CD4-positive, alpha-beta memory T cell (primary cell): Measurements from ENCODE around the gene UMAD1. TPM values are rescaled to one million over a fixed set of nuclear protein-coding genes. Genes with fewer than 3 reads are reported as not detected.

Experiments used
- CTCF ChIA-PET: fragments of 350-600 bp; sonication (Branson Sonifier 250); formaldehyde crosslinking; loops from one replicate; lab custom pipeline; 2021; ENCODE audit warnings: inconsistent platforms; ENCODE audit not compliant: partially characterized antibody; lab: Charles Lee
- POLR2A ChIA-PET: fragments of 350-600 bp; sonication (Branson Sonifier 250); formaldehyde crosslinking; loops from one replicate; lab custom pipeline; 2021; ENCODE audit not compliant: partially characterized antibody; lab: Charles Lee
- DNase-seq, 5 donors: peaks; one replicate each; pipeline versions ENCODE4 v3.0.0 to v3.0.0-alpha.2; 2020 to 2022; ENCODE audit warnings: mixed read lengths in 1 of 5
- H3K27ac ChIP-seq: one replicate; pipeline ENCODE4 v1.7.0; 2013; ENCODE audit warnings: low read depth, low read length
- H3K27me3 ChIP-seq: 2 replicates; pipeline ENCODE4 v1.7.0; 2013; ENCODE audit warnings: mild to moderate bottlenecking, low read length, moderate library complexity; ENCODE audit not compliant: insufficient read depth
- H3K36me3 ChIP-seq: 2 replicates; pipeline ENCODE4 v1.7.0; 2013; ENCODE audit warnings: mild to moderate bottlenecking, low read length, moderate library complexity; ENCODE audit not compliant: insufficient read depth
- H3K4me1 ChIP-seq: 2 replicates; pipeline ENCODE4 v1.7.0; 2013; ENCODE audit warnings: mild to moderate bottlenecking, low read length, moderate library complexity; ENCODE audit not compliant: insufficient read depth
- H3K4me3 ChIP-seq, 2 donors: one replicate each; pipeline ENCODE4 v1.7.0; 2013; ENCODE audit warnings: low read length in 2 of 2, mild to moderate bottlenecking in 1 of 2
- H3K9me3 ChIP-seq, 2 donors: one replicate each; pipeline ENCODE4 v1.7.0; 2013; ENCODE audit warnings: low read length in 2 of 2, control low read depth in 1 of 2; ENCODE audit not compliant: control insufficient read depth in 1 of 2
- H3K27ac Mint-ChIP-seq, 7 donors: one replicate each; pipeline ENCODE4 v1.8.0; 2020 to 2021; ENCODE audit warnings: mixed read lengths in 7 of 7, mild to moderate bottlenecking in 6 of 7, inconsistent platforms in 3 of 7, moderate library complexity in 3 of 7
- H3K27me3 Mint-ChIP-seq, 2 donors: one replicate each; pipeline ENCODE4 v1.8.0; 2020 to 2021; ENCODE audit warnings: mixed read lengths in 2 of 2
- H3K36me3 Mint-ChIP-seq, 2 donors: one replicate each; pipeline ENCODE4 v1.8.0; 2020 to 2021; ENCODE audit warnings: mixed read lengths in 2 of 2, inconsistent platforms in 1 of 2, mild to moderate bottlenecking in 1 of 2
- H3K4me1 Mint-ChIP-seq, 4 donors: one replicate each; pipeline ENCODE4 v1.8.0; 2020 to 2021; ENCODE audit warnings: mixed read lengths in 4 of 4, mild to moderate bottlenecking in 1 of 4
- H3K4me3 Mint-ChIP-seq, 8 donors: one replicate each; pipeline ENCODE4 v1.8.0; 2020 to 2021; ENCODE audit warnings: mixed read lengths in 8 of 8, mild to moderate bottlenecking in 7 of 8, moderate library complexity in 6 of 8, inconsistent platforms in 3 of 8
- H3K9me3 Mint-ChIP-seq, 8 donors: one replicate each; pipeline ENCODE4 v1.8.0; 2020 to 2021; ENCODE audit warnings: mixed read lengths in 8 of 8, mild to moderate bottlenecking in 5 of 8, inconsistent platforms in 3 of 8, moderate library complexity in 1 of 8
- intact Hi-C: fragments of 100-400 bp; cut with micrococcal nuclease; formaldehyde crosslinking; loops from one replicate; pipeline ENCODE4 v1.15.1; 2023
- polyA plus RNA-seq, 2 donors: library from polyadenylated mRNA; unstranded; fragments of 300-500 nt; fragmentation: Illumina TruSeq; gene quantifications; one replicate each; pipeline ENCODE4 v1.2.3, GENCODE V29; 2021
- total RNA-seq, 2 experiments: library from RNA; stranded (reverse); gene quantifications; one replicate each; pipeline ENCODE4 v1.2.3, GENCODE V29; 2021

Gene UMAD1
- total and polyA plus RNA-seq, 4 experiments from 2014 or later = 23.5 to 36.7 (median 27.6) TPM

DNA sequence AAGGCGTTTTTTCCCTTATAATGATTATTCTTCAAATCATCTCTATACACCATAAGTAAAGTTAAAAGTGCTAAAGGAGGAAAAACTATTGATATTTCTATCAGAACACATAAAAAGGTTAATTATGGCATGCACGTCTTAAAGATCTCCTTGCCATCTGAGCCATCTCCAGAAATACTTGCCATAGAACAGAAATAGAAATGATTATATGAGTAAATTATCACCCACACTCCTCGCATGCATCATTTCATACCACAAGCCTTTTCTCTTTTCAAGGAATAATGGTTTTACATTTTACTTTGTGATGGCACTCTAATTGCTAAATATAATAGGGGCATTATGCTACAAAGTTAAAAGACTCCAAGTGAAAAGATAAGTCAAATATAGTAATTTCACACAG, 272.4 kb downstream of the UMAD1 start:
- no peak for DNase-seq
- ChIA-PET CTCF (no interaction called here), POLR2A (no interaction called here)
- Mint-ChIP-seq H3K36me3 (peaks cover 0 to 8% of the 10 kb centered on the region in 2 donors), H3K4me3 (no peak overlapping the region), H3K9me3 (no peaks in the 10 kb centered on the region), H3K4me1 (peaks cover 0 to 2% (median 0%) of the 10 kb centered on the region in 4 donors), H3K27ac (no peak overlapping the region), H3K27me3 (no peaks in the 10 kb centered on the region)
- no peak overlapping the region for H3K27ac ChIP-seq
- H3K36me3 ChIP-seq = no peaks in the 10 kb centered on the region
- H3K4me3 ChIP-seq = no peak overlapping the region
- H3K27me3 ChIP-seq = no peaks in the 10 kb centered on the region
- no peaks in the 10 kb centered on the region for H3K9me3 ChIP-seq
- H3K4me1 ChIP-seq = no peaks in the 10 kb centered on the region
- intact Hi-C loops = no loop called here

DNA sequence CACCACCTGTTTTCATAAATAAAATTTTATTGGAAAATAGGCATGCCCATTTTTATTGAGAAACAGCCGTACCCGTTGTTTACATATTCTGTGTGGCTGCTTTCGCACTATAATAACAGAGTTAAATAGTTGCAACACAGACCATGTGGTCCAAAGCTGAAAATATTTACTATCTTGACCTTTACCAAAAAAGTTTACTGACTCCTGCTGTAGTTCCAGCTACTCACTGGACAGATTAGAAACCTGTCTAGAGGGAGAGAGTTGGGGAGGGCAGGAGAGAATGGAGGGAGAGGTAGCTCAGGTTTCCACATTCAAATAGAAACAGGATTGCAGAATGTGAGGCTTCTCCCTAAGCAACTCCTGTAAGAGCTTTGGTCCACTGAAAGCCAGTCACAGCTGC, 273.0 kb downstream of the UMAD1 start:
- no peaks in the 10 kb centered on the region for H3K9me3 Mint-ChIP-seq
- Histone ChIP-seq H3K27ac (no peak overlapping the region), H3K4me1 (no peaks in the 10 kb centered on the region), H3K27me3 (no peaks in the 10 kb centered on the region), H3K9me3 (no peaks in the 10 kb centered on the region), H3K4me3 (no peak overlapping the region), H3K36me3 (no peaks in the 10 kb centered on the region)
- H3K4me1 Mint-ChIP-seq = peaks cover 0 to 2% (median under 1%) of the 10 kb centered on the region in 4 donors
- H3K27me3 Mint-ChIP-seq = no peaks in the 10 kb centered on the region
- no peak overlapping the region for H3K27ac Mint-ChIP-seq
- DNase-seq = no peak
- ChIA-PET POLR2A (no interaction called here), CTCF (no interaction called here)
- H3K4me3 Mint-ChIP-seq = no peak overlapping the region
- H3K36me3 Mint-ChIP-seq = peaks cover 0 to 8% of the 10 kb centered on the region in 2 donors
- intact Hi-C loops = no loop called here

DNA sequence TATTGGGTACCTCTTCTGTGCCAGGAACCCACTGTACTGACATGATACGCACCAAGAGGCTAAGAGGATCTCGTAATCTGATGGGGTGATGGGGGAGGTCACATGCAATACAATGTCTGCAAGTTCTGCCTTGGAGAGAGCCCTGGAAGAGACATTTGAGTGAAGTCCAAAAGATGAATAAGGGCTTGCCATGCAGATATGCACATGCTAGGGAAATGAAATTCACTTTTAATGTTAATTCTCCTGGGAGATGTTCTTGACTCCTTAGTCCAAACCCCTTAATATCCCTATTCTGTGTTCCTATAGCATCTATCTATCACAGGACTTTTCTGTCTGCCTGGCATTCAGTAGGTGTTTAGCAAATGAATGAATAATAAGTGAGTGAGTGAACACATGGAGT, 274.0 kb downstream of the UMAD1 start:
- Mint-ChIP-seq H3K4me1 (peaks cover 2 to 12% (median 4%) of the 10 kb centered on the region in 4 donors), H3K36me3 (peaks cover 0 to 8% of the 10 kb centered on the region in 2 donors), H3K27ac (peak overlapping the region in 1 of 7 donors; percentile 2), H3K27me3 (no peaks in the 10 kb centered on the region), H3K9me3 (no peaks in the 10 kb centered on the region), H3K4me3 (no peak overlapping the region)
- Histone ChIP-seq H3K4me3 (no peak overlapping the region), H3K4me1 (peaks cover 6% of the 10 kb centered on the region), H3K9me3 (no peaks in the 10 kb centered on the region), H3K36me3 (no peaks in the 10 kb centered on the region), H3K27me3 (no peaks in the 10 kb centered on the region), H3K27ac (no peak overlapping the region)
- CTCF ChIA-PET = no interaction called here
- intact Hi-C loops = no loop called here
- no peak for DNase-seq
- POLR2A ChIA-PET = no interaction called here

DNA sequence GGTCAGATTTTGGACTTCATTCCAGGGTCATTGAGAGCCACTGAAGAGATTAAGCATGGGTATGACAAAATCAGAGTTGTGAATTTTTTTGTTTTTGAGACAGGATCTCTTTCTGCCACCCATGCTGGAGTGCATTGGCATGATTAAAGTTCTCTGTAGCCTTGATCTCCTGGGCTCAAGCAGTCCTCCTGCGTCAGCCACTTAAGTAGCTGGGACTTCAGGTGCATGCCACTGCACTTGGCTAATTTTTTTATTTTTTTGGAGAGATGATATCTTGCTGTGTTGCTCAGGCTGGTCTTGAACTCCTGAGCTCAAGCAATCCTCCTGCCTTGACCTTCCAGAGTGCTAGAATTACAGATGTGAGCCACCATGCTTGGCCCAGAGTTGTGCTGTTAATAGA, 275.5 kb downstream of the UMAD1 start:
- intact Hi-C loops = no loop called here
- DNase-seq = no peak
- Mint-ChIP-seq H3K4me3 (no peak overlapping the region), H3K4me1 (peaks cover 10 to 24% (median 12%) of the 10 kb centered on the region in 4 donors), H3K9me3 (no peaks in the 10 kb centered on the region), H3K27me3 (no peaks in the 10 kb centered on the region), H3K36me3 (peaks cover 0 to 8% of the 10 kb centered on the region in 2 donors), H3K27ac (peak overlapping the region in 3 of 7 donors; percentile 1 to 33 (median 25))
- no peaks in the 10 kb centered on the region for H3K36me3 ChIP-seq
- H3K27me3 ChIP-seq = no peaks in the 10 kb centered on the region
- H3K4me3 ChIP-seq = no peak overlapping the region
- H3K9me3 ChIP-seq = no peaks in the 10 kb centered on the region
- H3K27ac ChIP-seq = no peak overlapping the region
- peaks cover 16% of the 10 kb centered on the region for H3K4me1 ChIP-seq
- ChIA-PET POLR2A (no interaction called here), CTCF (no interaction called here)

DNA sequence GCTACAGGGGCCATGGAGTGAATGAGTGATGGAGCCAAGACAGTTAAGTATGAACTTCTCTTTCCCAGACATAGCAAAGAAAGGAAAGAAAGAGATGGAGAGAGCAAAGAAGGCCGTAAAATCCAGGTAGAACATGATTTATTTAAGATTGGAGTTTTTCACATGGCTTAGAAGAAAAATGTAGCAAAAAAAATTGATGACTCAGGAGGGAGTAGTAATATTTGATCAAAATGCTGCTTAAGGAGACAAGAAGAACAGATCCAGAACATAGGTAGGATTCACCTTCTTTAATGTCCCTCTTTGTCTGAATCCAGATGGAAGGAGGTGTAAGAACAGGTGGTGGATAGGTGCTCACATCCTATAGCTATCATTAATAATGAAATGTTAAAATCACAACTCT, 277.0 kb downstream of the UMAD1 start:
- Mint-ChIP-seq H3K36me3 (peaks cover 0 to 8% of the 10 kb centered on the region in 2 donors), H3K27ac (peak overlapping the region in 1 of 7 donors; percentile 43), H3K4me1 (peaks cover 17 to 35% (median 20%) of the 10 kb centered on the region in 4 donors), H3K9me3 (no peaks in the 10 kb centered on the region), H3K4me3 (no peak overlapping the region), H3K27me3 (no peaks in the 10 kb centered on the region)
- no peak for DNase-seq
- no peaks in the 10 kb centered on the region for H3K36me3 ChIP-seq
- H3K27me3 ChIP-seq = no peaks in the 10 kb centered on the region
- H3K9me3 ChIP-seq = no peaks in the 10 kb centered on the region
- H3K4me3 ChIP-seq = no peak overlapping the region
- no peak overlapping the region for H3K27ac ChIP-seq
- intact Hi-C loops = no loop called here
- peaks cover 24% of the 10 kb centered on the region for H3K4me1 ChIP-seq
- CTCF ChIA-PET = no interaction called here
- POLR2A ChIA-PET = interaction anchor here (5.7 kb wide), 1 partner anchor 51 kb away, joined by 51 read pairs; the partner anchor contains the start of gene GLCCI1

DNA sequence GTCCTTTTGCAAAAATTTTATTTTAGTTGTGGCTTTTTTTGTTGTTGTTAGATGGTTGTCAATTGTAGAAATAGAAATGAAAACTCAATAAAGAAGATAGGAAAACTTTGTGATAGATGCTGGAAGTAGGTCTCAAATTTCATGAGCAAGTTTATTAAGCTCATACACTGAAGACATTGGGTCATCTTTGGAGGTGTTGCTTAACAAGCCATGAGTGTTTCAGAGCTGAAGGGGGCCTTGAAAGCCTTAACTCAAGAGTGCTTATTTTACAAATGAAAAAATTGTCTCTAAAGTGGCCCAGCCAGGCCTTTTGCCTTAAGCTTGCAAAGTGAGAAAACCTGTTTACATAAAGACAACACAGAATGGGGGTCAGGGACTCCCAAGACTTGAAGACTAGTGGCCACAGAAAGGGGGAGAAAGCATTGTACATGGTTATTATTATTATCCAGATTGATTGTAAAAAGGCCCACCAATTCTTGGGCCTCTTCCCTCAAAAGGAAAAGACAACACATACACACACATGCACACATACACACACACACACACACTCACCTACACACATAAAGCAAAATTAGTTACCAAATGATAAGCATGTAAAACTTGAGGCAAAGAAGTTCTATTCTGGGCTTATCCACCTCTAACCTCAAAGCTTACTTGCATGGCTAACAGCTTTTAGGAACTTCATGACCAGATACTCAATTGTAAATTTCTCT, 278.3 kb downstream of the UMAD1 start:
- H3K36me3 ChIP-seq = no peaks in the 10 kb centered on the region
- Mint-ChIP-seq H3K36me3 (peaks cover 0 to 8% of the 10 kb centered on the region in 2 donors), H3K27ac (peak overlapping the region in 2 of 7 donors; percentile 30 to 57), H3K4me1 (peaks cover 22 to 47% (median 29%) of the 10 kb centered on the region in 4 donors), H3K27me3 (no peaks in the 10 kb centered on the region), H3K9me3 (no peaks in the 10 kb centered on the region), H3K4me3 (no peak overlapping the region)
- no peaks in the 10 kb centered on the region for H3K27me3 ChIP-seq
- POLR2A ChIA-PET = interaction anchor here (2.0 to 5.7 kb wide), 3 partner anchors 25 to 207 kb away, joined by 7 to 51 read pairs (median 13); partner anchors contain the start of gene GLCCI1
- intact Hi-C loops = no loop called here
- peaks cover 37% of the 10 kb centered on the region for H3K4me1 ChIP-seq
- no peak overlapping the region for H3K27ac ChIP-seq
- CTCF ChIA-PET = interaction anchor here (0.9 to 1.4 kb wide), 3 partner anchors 9 to 23 kb away, joined by 3 read pairs; no protein-coding TSS in a partner anchor
- no peaks in the 10 kb centered on the region for H3K9me3 ChIP-seq
- no peak for DNase-seq
- no peak overlapping the region for H3K4me3 ChIP-seq

DNA sequence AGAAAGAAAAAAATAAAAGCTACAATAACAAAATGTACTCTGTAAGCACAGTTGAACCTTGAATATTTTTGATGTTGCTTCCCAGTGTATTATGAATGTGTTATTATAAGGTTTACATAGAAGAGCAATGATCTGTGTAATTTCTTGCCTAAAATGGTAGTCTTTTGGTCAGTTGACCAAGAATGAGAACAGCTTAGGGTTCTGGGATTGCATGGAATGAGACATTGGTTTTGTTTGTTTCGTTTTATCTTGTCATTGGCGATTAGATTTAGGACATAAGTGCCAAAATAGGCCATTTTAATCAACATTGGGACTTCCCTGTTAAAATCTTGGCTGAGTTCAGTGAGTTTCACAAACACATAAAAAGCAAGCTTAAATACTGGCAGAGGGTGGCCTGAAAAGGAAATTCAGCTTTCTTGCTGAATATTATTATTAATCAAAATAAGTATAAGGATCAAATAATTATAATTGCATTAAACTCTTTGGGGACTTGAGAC, 278.9 kb downstream of the UMAD1 start:
- H3K36me3 Mint-ChIP-seq = peaks cover 0 to 8% of the 10 kb centered on the region in 2 donors
- no peaks in the 10 kb centered on the region for H3K9me3 Mint-ChIP-seq
- Histone ChIP-seq H3K9me3 (no peaks in the 10 kb centered on the region), H3K4me1 (peaks cover 43% of the 10 kb centered on the region), H3K27me3 (no peaks in the 10 kb centered on the region), H3K4me3 (no peak overlapping the region), H3K36me3 (no peaks in the 10 kb centered on the region), H3K27ac (no peak overlapping the region)
- H3K4me3 Mint-ChIP-seq = peak overlapping the region in 4 of 8 donors; percentile 13 to 58 (median 34)
- H3K27ac Mint-ChIP-seq = peak overlapping the region in 2 of 7 donors; percentile 30 to 38
- ChIA-PET POLR2A (interaction anchor here (1.0 to 5.7 kb wide), 4 partner anchors 25 to 279 kb away, joined by 5 to 51 read pairs (median 10); partner anchors contain the start of genes GLCCI1 and UMAD1), CTCF (interaction anchor here (0.9 to 1.4 kb wide), 3 partner anchors 8 to 23 kb away, joined by 3 read pairs; no protein-coding TSS in a partner anchor)
- peaks cover 28 to 53% (median 35%) of the 10 kb centered on the region in 4 donors for H3K4me1 Mint-ChIP-seq
- intact Hi-C loops = no loop called here
- no peak for DNase-seq
- H3K27me3 Mint-ChIP-seq = no peaks in the 10 kb centered on the region
